ENCODE data around the gene SKI.

The SKI gene

DNA sequence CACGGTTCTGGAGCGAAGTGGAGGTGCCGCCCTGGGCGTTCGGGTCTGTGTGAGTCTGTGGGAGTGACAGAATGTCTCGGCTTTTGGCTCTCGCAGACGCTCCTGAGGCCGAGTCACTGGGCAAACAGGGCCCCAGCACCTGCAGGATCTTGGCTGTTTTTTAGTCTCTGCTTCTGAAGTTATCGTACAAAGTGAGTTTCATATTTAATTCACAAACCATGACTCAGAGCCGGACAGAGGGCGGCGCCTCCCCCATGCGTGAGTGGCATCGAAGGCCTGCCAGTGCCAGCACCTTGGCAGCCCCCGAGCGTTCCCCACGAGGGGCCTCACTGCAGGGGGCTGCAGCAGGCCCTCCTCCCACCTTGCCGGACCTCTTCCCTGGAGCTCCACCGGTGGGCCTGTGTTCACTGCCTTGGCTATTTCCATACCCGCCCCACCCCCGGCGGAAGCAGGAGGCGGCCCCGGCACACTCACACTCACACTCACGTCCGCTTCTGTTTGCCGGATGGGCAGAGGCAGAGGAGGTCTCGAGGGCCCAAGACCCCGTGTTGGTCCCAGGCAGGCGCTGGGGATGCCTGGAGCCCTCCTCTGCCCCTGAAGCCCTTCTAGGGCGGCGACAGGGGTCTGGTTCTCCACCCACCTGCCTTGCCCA lies 106.9 kb downstream of the SKI start:
- no peaks in the 10 kb centered on the region for H3K36me3 Mint-ChIP-seq (ENCODE audit: insufficient read depth)

DNA sequence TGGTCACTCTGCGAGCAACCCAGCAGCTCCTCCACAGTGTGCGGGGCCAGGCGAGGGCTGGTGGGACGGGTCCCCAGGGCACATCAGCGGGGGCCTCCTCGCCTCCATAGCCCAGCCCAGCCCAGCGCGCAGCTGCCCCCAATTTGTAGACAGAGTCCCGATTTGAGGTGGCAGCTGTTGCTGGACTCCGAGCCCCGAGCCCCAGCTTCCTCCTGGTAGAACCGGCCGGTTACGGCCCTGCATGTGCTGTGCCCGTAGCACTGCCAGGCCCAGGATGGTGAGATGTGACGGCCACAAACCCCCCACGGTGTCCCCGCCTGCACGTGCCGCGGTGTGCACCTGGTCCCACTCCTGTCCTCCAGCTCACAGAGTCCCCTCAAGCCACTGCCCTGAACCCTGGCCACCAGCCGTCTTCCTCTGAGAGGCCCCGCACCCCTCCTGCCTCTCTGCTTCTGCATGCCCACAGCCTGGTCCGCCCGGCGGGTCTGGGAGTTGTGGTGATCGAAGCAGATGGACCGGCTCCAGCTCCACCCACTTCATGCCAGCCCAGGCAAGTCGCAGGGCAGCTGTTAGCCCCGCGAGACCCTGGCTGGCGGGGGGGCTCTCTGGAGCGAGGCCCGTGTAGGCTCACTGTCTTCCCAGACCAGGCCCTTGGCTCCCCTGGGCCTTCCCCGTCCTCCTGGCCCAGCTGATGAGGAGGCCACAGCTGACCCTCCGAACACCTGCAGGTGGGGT lies 107.8 kb downstream of the SKI start:
- no peak for ATAC-seq (replicated peaks)
- H3K36me3 Mint-ChIP-seq (ENCODE audit: insufficient read depth): no peaks in the 10 kb centered on the region
- no peak for DNase-seq
- H3K4me1 Mint-ChIP-seq (ENCODE audit: low read depth in 2 of 2): peaks cover 0 to 1% of the 10 kb centered on the region in 2 donors
- H3K4me3 Mint-ChIP-seq: no peak overlapping the region
- H3K27me3 Mint-ChIP-seq: no peaks in the 10 kb centered on the region
- H3K27ac Mint-ChIP-seq: peak overlapping the region in 1 of 2 donors; percentile 63
- H3K9me3 Mint-ChIP-seq: no peaks in the 10 kb centered on the region

More for the DNA sequence above, 106.9 kb downstream of the SKI start:
- H3K27me3 Mint-ChIP-seq: no peaks in the 10 kb centered on the region
- H3K4me3 Mint-ChIP-seq: no peak overlapping the region
- no peak for ATAC-seq (replicated peaks)
- H3K27ac Mint-ChIP-seq: no peak overlapping the region
- no peak for DNase-seq
- peaks cover 0 to 1% of the 10 kb centered on the region in 2 donors for H3K4me1 Mint-ChIP-seq (ENCODE audit: low read depth in 2 of 2)
- H3K9me3 Mint-ChIP-seq: no peaks in the 10 kb centered on the region

GRCh38 chr1:2336499-2336898 lies 108.4 kb downstream of the SKI start:
- DNase-seq: no peak
- Mint-ChIP-seq H3K27ac (peak overlapping the region in 1 of 2 donors; percentile 63), H3K9me3 (no peaks in the 10 kb centered on the region), H3K4me3 (no peak overlapping the region), H3K4me1 (ENCODE audit: low read depth in 2 of 2) (peaks cover 0 to 1% of the 10 kb centered on the region in 2 donors), H3K36me3 (ENCODE audit: insufficient read depth) (no peaks in the 10 kb centered on the region), H3K27me3 (no peaks in the 10 kb centered on the region)
- no peak for ATAC-seq (replicated peaks)

- Mint-ChIP-seq H3K27ac (no peak overlapping the region), H3K9me3 (no peaks in the 10 kb centered on the region), H3K4me3 (no peak overlapping the region), H3K27me3 (no peaks in the 10 kb centered on the region), H3K4me1 (ENCODE audit: low read depth in 2 of 2) (peaks cover 0 to 1% of the 10 kb centered on the region in 2 donors), H3K36me3 (ENCODE audit: insufficient read depth) (no peaks in the 10 kb centered on the region)
- ATAC-seq (replicated peaks) (no peak), DNase-seq (no peak)
Observed at GRCh38 chr1:2337081-2337480, 109.0 kb downstream of the SKI start.

GRCh38 chr1:2337501-2337900 lies 109.4 kb downstream of the SKI start:
- H3K27ac Mint-ChIP-seq: no peak overlapping the region
- H3K9me3 Mint-ChIP-seq: no peaks in the 10 kb centered on the region
- no peak overlapping the region for H3K4me3 Mint-ChIP-seq
- H3K4me1 Mint-ChIP-seq (ENCODE audit: low read depth in 2 of 2): peaks cover 0 to 1% of the 10 kb centered on the region in 2 donors
- no peak for DNase-seq
- no peaks in the 10 kb centered on the region for H3K36me3 Mint-ChIP-seq (ENCODE audit: insufficient read depth)
- no peak for ATAC-seq (replicated peaks)
- no peaks in the 10 kb centered on the region for H3K27me3 Mint-ChIP-seq

- ATAC-seq (replicated peaks): no peak
- no peak for DNase-seq
- Mint-ChIP-seq H3K4me3 (no peak overlapping the region), H3K4me1 (ENCODE audit: low read depth in 2 of 2) (no peaks in the 10 kb centered on the region), H3K9me3 (no peaks in the 10 kb centered on the region), H3K27me3 (no peaks in the 10 kb centered on the region), H3K36me3 (ENCODE audit: insufficient read depth) (no peaks in the 10 kb centered on the region), H3K27ac (no peak overlapping the region)
Observed at GRCh38 chr1:2339206-2340085, 111.3 kb downstream of the SKI start.

GRCh38 chr1:2340086-2340917 lies 112.2 kb downstream of the SKI start:
- no peak for DNase-seq
- Mint-ChIP-seq H3K4me3 (no peak overlapping the region), H3K27me3 (no peaks in the 10 kb centered on the region), H3K9me3 (no peaks in the 10 kb centered on the region), H3K36me3 (ENCODE audit: insufficient read depth) (no peaks in the 10 kb centered on the region), H3K4me1 (ENCODE audit: low read depth in 2 of 2) (no peaks in the 10 kb centered on the region), H3K27ac (peak overlapping the region in 1 of 2 donors; percentile 88)
- ATAC-seq (replicated peaks): no peak

GRCh38 chr1:2340918-2341254 lies 112.8 kb downstream of the SKI start:
- DNase-seq (no peak), ATAC-seq (replicated peaks) (no peak)
- Mint-ChIP-seq H3K36me3 (ENCODE audit: insufficient read depth) (no peaks in the 10 kb centered on the region), H3K27me3 (no peaks in the 10 kb centered on the region), H3K27ac (peak overlapping the region in 1 of 2 donors; percentile 88), H3K4me1 (ENCODE audit: low read depth in 2 of 2) (no peaks in the 10 kb centered on the region), H3K4me3 (no peak overlapping the region), H3K9me3 (no peaks in the 10 kb centered on the region)

GRCh38 chr1:2341706-2342383 lies 113.7 kb downstream of the SKI start:
- no peaks in the 10 kb centered on the region for H3K9me3 Mint-ChIP-seq
- H3K4me1 Mint-ChIP-seq (ENCODE audit: low read depth in 2 of 2): no peaks in the 10 kb centered on the region
- DNase-seq (no peak), ATAC-seq (replicated peaks) (no peak)
- no peaks in the 10 kb centered on the region for H3K27me3 Mint-ChIP-seq
- H3K4me3 Mint-ChIP-seq: no peak overlapping the region
- H3K27ac Mint-ChIP-seq: no peak overlapping the region
- H3K36me3 Mint-ChIP-seq (ENCODE audit: insufficient read depth): no peaks in the 10 kb centered on the region

GRCh38 chr1:2342384-2343022 lies 114.4 kb downstream of the SKI start:
- DNase-seq (no peak), ATAC-seq (replicated peaks) (no peak)
- Mint-ChIP-seq H3K4me3 (no peak overlapping the region), H3K9me3 (no peaks in the 10 kb centered on the region), H3K36me3 (ENCODE audit: insufficient read depth) (no peaks in the 10 kb centered on the region), H3K27ac (no peak overlapping the region), H3K4me1 (ENCODE audit: low read depth in 2 of 2) (no peaks in the 10 kb centered on the region), H3K27me3 (no peaks in the 10 kb centered on the region)

DNA sequence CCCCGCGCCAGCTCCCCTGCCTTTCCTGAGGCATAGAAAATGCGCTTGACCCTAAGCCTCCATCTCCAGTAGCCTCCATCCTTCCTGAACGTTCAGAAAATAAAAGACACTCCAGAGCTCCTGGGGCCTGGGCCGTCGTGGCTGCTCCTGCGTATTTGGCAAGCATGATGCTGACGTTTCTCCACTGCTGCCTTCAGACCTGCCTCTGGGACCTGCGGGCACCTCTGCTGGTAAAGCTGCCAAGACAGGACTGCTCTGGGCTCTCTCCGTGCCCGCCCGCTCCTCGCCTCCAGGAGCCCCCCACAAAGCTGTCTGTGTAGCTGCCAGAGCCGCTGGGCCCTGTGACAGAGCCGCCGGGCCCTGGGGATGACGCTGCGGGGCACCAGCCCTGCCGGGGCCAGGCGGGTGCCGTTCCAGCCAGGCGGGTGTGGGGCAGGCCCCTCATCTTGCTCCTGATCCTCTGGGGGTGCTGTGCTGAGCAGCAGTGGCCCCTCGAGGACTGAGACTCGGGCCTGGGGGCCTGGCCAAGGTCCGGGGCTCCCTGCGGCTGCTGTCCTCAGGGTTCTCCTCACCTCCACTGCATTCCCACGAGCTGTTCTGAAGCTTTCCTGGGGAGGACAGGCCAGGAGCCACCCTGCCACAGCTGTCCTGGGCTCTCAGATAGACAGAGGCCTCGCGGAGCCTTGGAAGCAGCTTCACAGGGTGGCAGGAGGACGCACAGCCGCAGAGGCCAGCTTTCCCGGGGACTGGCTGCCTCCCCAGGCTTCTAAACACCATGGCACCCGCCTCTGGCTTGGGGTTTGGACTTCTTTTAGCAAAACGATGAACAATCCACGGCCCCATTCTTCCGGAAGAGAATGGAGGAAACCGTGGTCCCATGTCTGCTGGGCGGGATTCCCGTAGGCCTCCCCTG lies 115.2 kb downstream of the SKI start:
- DNase-seq (no peak), ATAC-seq (replicated peaks) (no peak)
- no peaks in the 10 kb centered on the region for H3K27me3 Mint-ChIP-seq
- no peaks in the 10 kb centered on the region for H3K4me1 Mint-ChIP-seq (ENCODE audit: low read depth in 2 of 2)
- H3K36me3 Mint-ChIP-seq (ENCODE audit: insufficient read depth): no peaks in the 10 kb centered on the region
- no peak overlapping the region for H3K4me3 Mint-ChIP-seq
- H3K9me3 Mint-ChIP-seq: no peaks in the 10 kb centered on the region
- no peak overlapping the region for H3K27ac Mint-ChIP-seq
